A549 (cell line): ENCODE measurements around the gene AUH. TPM values are rescaled to one million over a fixed set of nuclear protein-coding genes. Genes with fewer than 3 reads are reported as not detected.
A peak's percentile ranks its signal among the peaks of the same experiment; 100 is the strongest.

Experiments used
- ATAC-seq, 2 experiments: fragments of 200-7000 bp in 1 of 2; fragments of >200 bp in 1 of 2; cut with Nextera tagmentation in 1 of 2; cut with Tn5 transposase in 1 of 2; 3 replicates each; pipeline versions ENCODE4 v1.8.0 to v1.9.1; 2018 to 2020; ENCODE audit warnings: mild to moderate bottlenecking in 1 of 2, moderate library complexity in 1 of 2
- CTCF ChIA-PET: fragments of 300-600 bp; sonication (Branson Sonifier 250); formaldehyde crosslinking; extraction: SDS; loops from one replicate; lab custom pipeline; 2021; ENCODE audit warnings: antibody characterized with exemption, inconsistent platforms; lab: Yijun Ruan, JAX
- POLR2A ChIA-PET: fragments of 350-600 bp; formaldehyde crosslinking; extraction: SDS; loops from one replicate; lab custom pipeline; 2021; ENCODE audit warnings: antibody characterized with exemption, inconsistent platforms; lab: Yijun Ruan, JAX
- DNase-seq, 2 experiments: peaks; one replicate each; pipeline versions ENCODE4 v3.0.0 to v3.0.0-alpha.2; 2011 to 2016; ENCODE audit warnings: low read depth in 1 of 2, low spot score in 1 of 2
- FAIRE-seq: peaks from 2 replicates; lab custom pipeline; 2011; peaks lifted over from hg19 to GRCh38; lab: Jason Lieb, UNC
- H3K27ac ChIP-seq, 2 experiments: fragments of >200 bp; sonication (Bioruptor Twin); formaldehyde crosslinking; 3 replicates each; pipeline ENCODE4 v1.5.1; 2016 to 2017
- H3K4me1 ChIP-seq: fragments of >200 bp; sonication (Bioruptor Twin); formaldehyde crosslinking; 3 replicates; pipeline ENCODE4 v1.6.1; 2016
- H3K4me2 ChIP-seq: fragments of >200 bp; sonication (Bioruptor Twin); formaldehyde crosslinking; 3 replicates; pipeline ENCODE4 v1.6.1; 2016
- H3K4me3 ChIP-seq: fragments of >200 bp; sonication (Bioruptor Twin); formaldehyde crosslinking; 3 replicates; pipeline ENCODE4 v1.5.1; 2016
- H3K9me3 ChIP-seq: fragments of >200 bp; sonication (Bioruptor Twin); formaldehyde crosslinking; 3 replicates; pipeline ENCODE4 v1.6.1; 2016
- CTCF ChIP-seq: fragments of >200 bp; sonication (Bioruptor Twin); formaldehyde crosslinking; IDR thresholded peaks from 3 replicates; pipeline ENCODE4 v1.5.1; 2016
- E2F6 ChIP-seq: IDR thresholded peaks from 2 replicates; pipeline ENCODE4 v1.6.1; 2012; ENCODE audit warnings: low read depth, borderline replicate concordance
- ELK1 ChIP-seq: fragments of 150-350 bp; IDR thresholded peaks from 2 replicates; pipeline ENCODE4 v1.6.1; 2014; ENCODE audit warnings: low read depth, mild to moderate bottlenecking, low read length
- FOSL2 ChIP-seq, 2 experiments: fragments of 450-650 bp in 1 of 2; fragments of >200 bp in 1 of 2; sonication (Bioruptor Twin) in 1 of 2; formaldehyde crosslinking; IDR thresholded peaks; 2 replicates each; pipeline versions ENCODE4 v1.5.0 to v1.6.1; 2016 to 2020; ENCODE audit warnings: mild to moderate bottlenecking in 1 of 2, moderate library complexity in 1 of 2
- FOXS1 ChIP-seq: fragments of 250-450 bp; sonication (Bioruptor Pico); IDR thresholded peaks from 2 replicates; pipeline ENCODE4 v1.5.0; 2020; ENCODE audit warnings: mild to moderate bottlenecking, moderate library complexity
- HDAC2 ChIP-seq: fragments of 200-600 bp; sonication (generic); IDR thresholded peaks from 2 replicates; pipeline ENCODE4 v1.6.1; 2016
- HES2 ChIP-seq: fragments of >200 bp; sonication (Bioruptor Twin); formaldehyde crosslinking; IDR thresholded peaks from 2 replicates; pipeline ENCODE4 v1.6.1; 2016
- HOXB13 ChIP-seq: fragments of 250-450 bp; sonication (Bioruptor Pico); IDR thresholded peaks from 2 replicates; pipeline ENCODE4 v1.5.0; 2020; ENCODE audit warnings: low read depth, mild to moderate bottlenecking, moderate library complexity
- JUN ChIP-seq, 2 experiments: fragments of >200 bp; sonication (Bioruptor Twin); formaldehyde crosslinking; IDR thresholded peaks; 2 replicates in 1 of 2; 3 replicates in 1 of 2; pipeline ENCODE4 v1.6.1; 2016 to 2017
- KDM1A ChIP-seq: fragments of 200-600 bp; sonication (generic); IDR thresholded peaks from 2 replicates; pipeline ENCODE4 v1.6.1; 2016; ENCODE audit warnings: low read depth, mild to moderate bottlenecking
- KDM5A ChIP-seq: fragments of 200-600 bp; sonication (generic); IDR thresholded peaks from 2 replicates; pipeline ENCODE4 v1.6.1; 2016; ENCODE audit warnings: antibody characterized with exemption, mild to moderate bottlenecking
- MAFK ChIP-seq: fragments of 450-650 bp; IDR thresholded peaks from 2 replicates; pipeline ENCODE4 v1.6.1; 2014; ENCODE audit not compliant: partially characterized antibody
- NR3C1 ChIP-seq: fragments of >200 bp; sonication (Bioruptor Twin); formaldehyde crosslinking; IDR thresholded peaks from 3 replicates; pipeline ENCODE4 v1.6.1; 2017
- PBX3 ChIP-seq: IDR thresholded peaks from 2 replicates; pipeline ENCODE4 v1.6.1; 2012
- PHF8 ChIP-seq: fragments of 200-600 bp; sonication (generic); IDR thresholded peaks from 2 replicates; pipeline ENCODE4 v1.6.1; 2016; ENCODE audit warnings: low read depth, mild to moderate bottlenecking, antibody characterized with exemption, moderate library complexity, borderline replicate concordance
- POLR2A ChIP-seq: IDR thresholded peaks from 2 replicates; pipeline ENCODE4 v1.6.1; 2012; ENCODE audit warnings: mild to moderate bottlenecking, low read length
- POLR2AphosphoS2 ChIP-seq: conservative IDR thresholded peaks from 2 replicates; pipeline ENCODE4 v1.6.1; 2012; ENCODE audit warnings: low read length, improper control_type of control experiment, inconsistent platforms
- RAD21 ChIP-seq, 2 experiments: fragments of >200 bp in 1 of 2; sonication (Bioruptor Twin) in 1 of 2; formaldehyde crosslinking in 1 of 2; IDR thresholded peaks in 1 of 2; conservative IDR thresholded peaks in 1 of 2; 2 replicates in 1 of 2; 3 replicates in 1 of 2; pipeline ENCODE4 v1.6.1; 2012 to 2018; ENCODE audit warnings: inconsistent platforms in 1 of 2
- RARB ChIP-seq: fragments of 250-450 bp; sonication (Bioruptor Pico); IDR thresholded peaks from 2 replicates; pipeline ENCODE4 v1.8.0; 2021; ENCODE audit warnings: mild to moderate bottlenecking, moderate library complexity
- RCOR1 ChIP-seq: fragments of 150-350 bp; IDR thresholded peaks from 2 replicates; pipeline ENCODE4 v1.6.1; 2014; ENCODE audit warnings: antibody characterized with exemption, low read length, low read depth
- USF2 ChIP-seq: fragments of 450-650 bp; IDR thresholded peaks from 2 replicates; pipeline ENCODE4 v1.6.1; 2014; ENCODE audit warnings: antibody characterized with exemption
- ZC3H11A ChIP-seq: fragments of 450-650 bp; IDR thresholded peaks from 2 replicates; pipeline ENCODE4 v1.6.1; 2014; ENCODE audit warnings: antibody characterized with exemption, mild to moderate bottlenecking
- ZFP36 ChIP-seq: fragments of 450-650 bp; IDR thresholded peaks from 2 replicates; pipeline ENCODE4 v1.6.1; 2014; ENCODE audit warnings: borderline replicate concordance; ENCODE audit not compliant: partially characterized antibody
- ZNF302 ChIP-seq: fragments of 250-450 bp; sonication (Bioruptor Pico); IDR thresholded peaks from 2 replicates; pipeline ENCODE4 v1.9.0; 2021; ENCODE audit warnings: inconsistent platforms, mild to moderate bottlenecking, moderate library complexity
- WGBS: methylation state at CpG from one replicate; pipeline ENCODE4 v1.1.6; 2017; ENCODE audit errors: missing lambda C conversion rate; 5-methylcytosine and 5-hydroxymethylcytosine counted together
- polyA plus RNA-seq, 4 experiments: library from polyadenylated mRNA; depleted of rRNA in 3 of 4; stranded (reverse); fragments of >200 nt; fragmentation: RNase III in 1 of 4; extraction: RNeasy Plus Mini Kit Qiagen cat#74134 plus additional on column Dnase treatment in 1 of 4; gene quantifications; 2 replicates in 3 of 4; 3 replicates in 1 of 4; pipeline ENCODE4 v1.2.3, GENCODE V29; 2011 to 2017

Gene AUH
- polyA plus RNA-seq, 2 of the 4 experiments (the other 2 are of a cell fraction): 11.1 to 15.9 TPM

GRCh38 chr9:91187311-91187964 is 174.3 kb downstream of the AUH start:
- Histone ChIP-seq H3K27ac (peak overlapping the region in 1 of 2 experiments; percentile 60; a peak in 4 of 6 replicates), H3K4me3 (no peak overlapping the region), H3K4me2 (no peak overlapping the region), H3K4me1 (peaks cover 22% of the 10 kb centered on the region), H3K9me3 (peaks cover 7% of the 10 kb centered on the region; the same call in 1 of the 3 replicates)
- CTCF ChIA-PET: interaction anchor here (0.6 to 1.4 kb wide), 4 partner anchors 11 to 150 kb away, joined by 3 to 5 read pairs (median 4); no protein-coding TSS in a partner anchor
- 78% methylated on average over 10 of the region's 11 CpGs for WGBS
- no peak for FAIRE-seq
- POLR2A ChIA-PET: no interaction called here
- no peak for TF ChIP-seq MAFK
- TF ChIP-seq JUN (IDR thresholded peaks at IDR 0.05): no peak
- no peak for TF ChIP-seq ELK1
- no peak for TF ChIP-seq NR3C1
- no peak for TF ChIP-seq ZNF302 (CRISPR knock-in tag)
- no peak for TF ChIP-seq RAD21 (conservative IDR thresholded peaks at IDR 0.05 in 1 of 2, IDR thresholded peaks at IDR 0.05 in 1 of 2)
- TF ChIP-seq FOXS1 (CRISPR knock-in tag): no peak
- no peak for TF ChIP-seq PHF8
- no peak for TF ChIP-seq FOSL2 (IDR thresholded peaks at IDR 0.05)
- TF ChIP-seq FOSL2 (CRISPR knock-in tag; IDR thresholded peaks at IDR 0.05): no peak
- no peak for TF ChIP-seq ZFP36
- no peak for TF ChIP-seq HES2
- TF ChIP-seq POLR2AphosphoS2: no peak
- ATAC-seq: no peak
- DNase-seq: no peak

- ATAC-seq: peak in 1 of 2 experiments; percentile 43; a peak in 2 of 6 replicates
- DNase-seq: no peak
- POLR2A ChIA-PET: no interaction called here
- peaks cover 19% of the 10 kb centered on the region for H3K4me1 ChIP-seq
- H3K9me3 ChIP-seq: peaks cover 7% of the 10 kb centered on the region; the same call in 1 of the 3 replicates
- H3K27ac ChIP-seq: peak overlapping the region; percentile 36 to 60; a peak in 4 of 6 replicates
- no peak overlapping the region for H3K4me3 ChIP-seq
- no peak for FAIRE-seq
- H3K4me2 ChIP-seq: peak overlapping the region; percentile 23; the same call in 1 of the 3 replicates
- CTCF ChIA-PET: interaction anchor here (1.3 to 1.4 kb wide), 2 partner anchors 10 to 149 kb away, joined by 3 to 5 read pairs; no protein-coding TSS in a partner anchor
- WGBS: 42% methylated on average over 2 of the region's 2 CpGs
- TF ChIP-seq MAFK: no peak
- TF ChIP-seq KDM5A: no peak
- TF ChIP-seq E2F6: no peak
- no peak for TF ChIP-seq PBX3
- TF ChIP-seq HES2: no peak
- no peak for TF ChIP-seq KDM1A
- no peak for TF ChIP-seq POLR2A
- TF ChIP-seq HDAC2: no peak
- no peak for TF ChIP-seq FOSL2 (IDR thresholded peaks at IDR 0.05)
- no peak for TF ChIP-seq FOSL2 (CRISPR knock-in tag; IDR thresholded peaks at IDR 0.05)
- TF ChIP-seq HOXB13 (CRISPR knock-in tag): no peak
- no peak for TF ChIP-seq CTCF
- no peak for TF ChIP-seq POLR2AphosphoS2
- TF ChIP-seq ZC3H11A: no peak
- TF ChIP-seq RCOR1: no peak
- TF ChIP-seq ZFP36: no peak
- no peak for TF ChIP-seq USF2
- no peak for TF ChIP-seq RARB
Observed at GRCh38 chr9:91186632-91187108, 175.0 kb downstream of the AUH start.
